K562 (cell line): ENCODE data around the gene DCUN1D2. TPM values are rescaled to one million over a fixed set of nuclear protein-coding genes. Genes with fewer than 3 reads are reported as not detected.

Source experiments
- ATAC-seq: fragments of 200-7000 bp; cut with Tn5 transposase; 3 replicates; pipeline ENCODE4 v1.9.1; 2020; ENCODE audit warnings: moderate library complexity
- BruUV-seq: library from RNA; stranded (reverse); fragments of 400-500 nt; replicated peaks from 2 replicates; lab custom pipeline; 2021; lab: Mats Ljungman, UMichigan
- CTCF ChIA-PET: fragments of 300-600 bp; formaldehyde crosslinking; extraction: SDS; loops from one replicate; lab custom pipeline; 2021; ENCODE audit warnings: low intra/inter-chr PET ratio; lab: Yijun Ruan, JAX
- POLR2A ChIA-PET: fragments of 300-600, 350-650 bp; sonication (Branson Sonifier 250); formaldehyde crosslinking; extraction: SDS; loops from one replicate; lab custom pipeline; 2021; ENCODE audit warnings: antibody characterized with exemption, inconsistent platforms; lab: Yijun Ruan, JAX
- DNase-seq, 4 experiments: peaks; one replicate each; pipeline versions ENCODE4 v3.0.0 to v3.0.0-alpha.2; 2011 to 2018; ENCODE audit warnings: low spot score in 3 of 4, mixed read lengths in 3 of 4; ENCODE audit errors: extremely low read depth in 1 of 4
- FAIRE-seq: peaks from 2 replicates; lab custom pipeline; 2011; peaks lifted over from hg19 to GRCh38; lab: Jason Lieb, UNC
- H2AFZ ChIP-seq: 2 replicates; pipeline ENCODE4 v1.6.0; 2011; ENCODE audit warnings: low read depth, low read length, control low read depth, inconsistent platforms
- H3K27ac ChIP-seq: fragments of 200-600 bp; 3 replicates; pipeline ENCODE4 v1.8.0; 2011; ENCODE audit warnings: low read depth, mild to moderate bottlenecking, control low read depth, inconsistent platforms, low read length, moderate library complexity, mixed read lengths; ENCODE audit errors: extremely low read depth
- H3K27me3 ChIP-seq, 2 experiments: fragments of 300-600 bp in 1 of 2; 2 replicates in 1 of 2; 3 replicates in 1 of 2; pipeline versions ENCODE4 v1.6.0 to v1.8.0; 2011; ENCODE audit warnings: inconsistent platforms in 2 of 2, low read length in 2 of 2, mild to moderate bottlenecking in 1 of 2, mixed read lengths in 1 of 2, moderate library complexity in 1 of 2; ENCODE audit not compliant: control insufficient read depth in 2 of 2, insufficient read depth in 2 of 2
- H3K36me3 ChIP-seq: fragments of 300-600 bp; 3 replicates; pipeline ENCODE4 v1.8.0; 2011; ENCODE audit warnings: mild to moderate bottlenecking, low read length, inconsistent platforms; ENCODE audit not compliant: control insufficient read depth, insufficient read depth
- H3K4me1 ChIP-seq, 2 experiments: fragments of 200-600 bp in 1 of 2; replicated peaks in 1 of 2; 2 replicates in 1 of 2; 3 replicates in 1 of 2; pipeline versions ENCODE4 v1.5.1 to v1.8.0; 2011; ENCODE audit warnings: inconsistent platforms in 2 of 2, low read length in 2 of 2, mild to moderate bottlenecking in 1 of 2, mixed read lengths in 1 of 2, moderate library complexity in 1 of 2; ENCODE audit not compliant: control insufficient read depth in 2 of 2, insufficient read depth in 2 of 2
- H3K4me2 ChIP-seq: 2 replicates; pipeline ENCODE4 v1.6.1; 2011; ENCODE audit warnings: low read length, control low read depth, inconsistent platforms, mixed read lengths; ENCODE audit not compliant: insufficient read depth
- H3K4me3 ChIP-seq: fragments of 200-600 bp; sonication (generic), shearing (Covaris generic); 2 replicates; pipeline ENCODE4 v1.5.1; 2016; ENCODE audit warnings: control low read depth, inconsistent platforms
- H3K79me2 ChIP-seq: fragments of 200-600 bp; 3 replicates; pipeline ENCODE4 v1.8.0; 2011; ENCODE audit warnings: low read length, inconsistent platforms; ENCODE audit not compliant: control insufficient read depth, insufficient read depth
- H3K9ac ChIP-seq, 2 experiments: 2 replicates each; pipeline versions ENCODE4 v1.6.0 to v1.6.1; 2011; ENCODE audit warnings: low read depth in 2 of 2, low read length in 2 of 2, control low read depth in 1 of 2, inconsistent platforms in 1 of 2, mild to moderate bottlenecking in 1 of 2, mixed read lengths in 1 of 2; ENCODE audit not compliant: insufficient read depth in 1 of 2
- H3K9me1 ChIP-seq: one replicate; pipeline ENCODE4 v1.6.0; 2011; ENCODE audit warnings: inconsistent platforms, mild to moderate bottlenecking, low read length, moderate library complexity; ENCODE audit not compliant: control insufficient read depth, insufficient read depth
- H3K9me3 ChIP-seq: replicated peaks from 2 replicates; pipeline ENCODE4 v1.5.1; 2011; ENCODE audit warnings: low read depth, low read length, inconsistent platforms; ENCODE audit not compliant: control insufficient read depth, insufficient read depth
- H4K20me1 ChIP-seq: replicated peaks from 2 replicates; pipeline ENCODE4 v1.6.1; 2011; ENCODE audit warnings: low read length, inconsistent platforms, mixed read lengths; ENCODE audit not compliant: control insufficient read depth, insufficient read depth
- CTBP1 ChIP-seq: fragments of 450-650 bp; IDR thresholded peaks from 2 replicates; pipeline ENCODE4 v1.6.1; 2016; ENCODE audit warnings: borderline replicate concordance
- EHMT2 ChIP-seq: fragments of 450-650 bp; IDR thresholded peaks from 2 replicates; pipeline ENCODE4 v1.6.1; 2018; ENCODE audit warnings: antibody characterized with exemption
- ERF ChIP-seq: fragments of 450-650 bp; formaldehyde crosslinking; IDR thresholded peaks from 2 replicates; pipeline ENCODE4 v1.4.0; 2020; ENCODE audit warnings: mild to moderate bottlenecking, mixed read lengths
- JUN ChIP-seq, 2 experiments: sonication (generic) in 1 of 2; formaldehyde crosslinking in 1 of 2; IDR thresholded peaks; 2 replicates each; pipeline versions ENCODE4 v1.6.1 to v1.8.0; 2012 to 2022; ENCODE audit warnings: borderline replicate concordance in 2 of 2, mild to moderate bottlenecking in 2 of 2, improper control_type of control experiment in 1 of 2, low read depth in 1 of 2, low read length in 1 of 2, missing genetic modification reagents in 1 of 2
- NR2C1 ChIP-seq, 2 experiments: fragments of 450-650 bp; IDR thresholded peaks; 2 replicates each; pipeline ENCODE4 v1.6.1; 2017; ENCODE audit warnings: mild to moderate bottlenecking in 2 of 2, antibody characterized with exemption in 1 of 2, inconsistent platforms in 1 of 2, missing compliant biosample characterization in 1 of 2, missing genetic modification characterization in 1 of 2
- NR2C2 ChIP-seq, 2 experiments: fragments of 200-800 bp in 1 of 2; sonication (Bioruptor generic) in 1 of 2; sonication (generic) in 1 of 2; formaldehyde crosslinking in 1 of 2; IDR thresholded peaks; 2 replicates each; pipeline versions ENCODE4 v1.6.1 to v1.8.0; 2016 to 2022; ENCODE audit warnings: mild to moderate bottlenecking in 1 of 2, missing compliant biosample characterization in 1 of 2, missing genetic modification characterization in 1 of 2, missing genetic modification reagents in 1 of 2
- RERE ChIP-seq: sonication (generic); formaldehyde crosslinking; IDR thresholded peaks from 2 replicates; pipeline ENCODE4 v1.8.0; 2023; ENCODE audit warnings: missing genetic modification reagents, mild to moderate bottlenecking, borderline replicate concordance
- TAF15 ChIP-seq: fragments of 200-400 bp; formaldehyde crosslinking; IDR thresholded peaks from 2 replicates; pipeline ENCODE4 v1.6.1; 2017; ENCODE audit warnings: mild to moderate bottlenecking, low read depth, low read length, moderate library complexity
- ZNF134 ChIP-seq: fragments of 250-450 bp; sonication (Bioruptor Pico); conservative IDR thresholded peaks from 2 replicates; pipeline ENCODE4 v1.4.0; 2020
- ZNF280A ChIP-seq: fragments of 450-650 bp; IDR thresholded peaks from 2 replicates; pipeline ENCODE4 v1.6.1; 2018; ENCODE audit warnings: mild to moderate bottlenecking, low read depth; ENCODE audit not compliant: partially characterized antibody
- WGBS: fragments of 100-300 bp; shearing (Covaris generic); methylation state at CpG from one replicate; pipeline ENCODE4 v1.1.6; 2016; ENCODE audit warnings: low coverage, mixed read lengths; ENCODE audit not compliant: insufficient coverage; ENCODE audit errors: missing lambda C conversion rate; 5-methylcytosine and 5-hydroxymethylcytosine counted together
- in situ Hi-C: fragments of 300-500 bp; cut with MboI; formaldehyde crosslinking; loops from 4 replicates; pipeline ENCODE4 v1.15.0; 2018; ENCODE audit warnings: inconsistent platforms, mixed read lengths
- intact Hi-C: fragments of 100-400 bp; cut with micrococcal nuclease; formaldehyde crosslinking; loops from 2 replicates; pipeline ENCODE4 v1.14.2; 2022
- polyA plus RNA-seq, 8 experiments: library from polyadenylated mRNA; depleted of rRNA in 4 of 8; stranded (reverse) in 5 of 8; unstranded in 3 of 8; fragments of >200 nt; fragmentation: Nextera tagmentation in 2 of 8; fragmentation: Illumina TruSeq in 1 of 8; extraction: Ambion mirVana in 2 of 8; extraction: Trizol in 1 of 8; gene quantifications; 2 replicates each; pipeline versions ENCODE4 v1.2.1 to v1.2.3, GENCODE V29; 2011 to 2014; ENCODE audit warnings: inconsistent platforms in 1 of 8, missing spikeins in 1 of 8
- total RNA-seq, 7 experiments: library from RNA; depleted of rRNA in 6 of 7; stranded (reverse); fragments of >200 nt in 6 of 7; fragmentation: Illumina TruSeq in 2 of 7; extraction: Trizol in 2 of 7; gene quantifications; 2 replicates each; pipeline versions ENCODE4 v1.2.1 to v1.2.3, GENCODE V29; 2011 to 2021; ENCODE audit warnings: low replicate concordance in 1 of 7

DCUN1D2 gene
- total and polyA plus RNA-seq, 9 of the 15 experiments (the other 6 are each of a cell fraction or from before 2014, with no cell fraction given) = 2.1 to 16.8 (median 11.1) TPM

- TF ChIP-seq RERE (CRISPR knock-in tag) = no peak
- no peak for TF ChIP-seq EHMT2
- TF ChIP-seq CTBP1 = no peak
- TF ChIP-seq TAF15 = no peak
- no peak for TF ChIP-seq NR2C1 (IDR thresholded peaks at IDR 0.05)
- TF ChIP-seq NR2C1 (tag; IDR thresholded peaks at IDR 0.05) = no peak
These were observed 20.4 kb upstream of the DCUN1D2 start (continued) for GRCh38 chr13:113510871-113511270.

GRCh38 chr13:113509989-113510388 is 19.5 kb upstream of the DCUN1D2 start:
- intact Hi-C loops = no loop called here
- CTCF ChIA-PET = no interaction called here
- no TSS peak for BruUV-seq
- Histone ChIP-seq H3K27ac (no peak overlapping the region), H3K79me2 (peaks cover 9% of the 10 kb centered on the region; the same call in 2 of the 3 replicates), H3K9me3 (no peaks in the 10 kb centered on the region), H4K20me1 (no peaks in the 10 kb centered on the region), H3K4me1 (peaks cover 14 to 32% of the 10 kb centered on the region in 2 experiments; a peak in 4 of 5 replicates), H3K4me2 (no peak overlapping the region), H3K9me1 (peaks cover 3% of the 10 kb centered on the region), H3K9ac (no peak overlapping the region), H2AFZ (no peak overlapping the region), H3K27me3 (no peaks in the 10 kb centered on the region), H3K4me3 (no peak overlapping the region), H3K36me3 (peaks cover 37% of the 10 kb centered on the region; the same call in 2 of the 3 replicates)
- 80% methylated on average over 10 of the region's 10 CpGs for WGBS
- POLR2A ChIA-PET = no interaction called here
- ATAC-seq = no peak
- no peak for DNase-seq
- in situ Hi-C loops = no loop called here
- FAIRE-seq = no peak
- no peak for TF ChIP-seq ZNF280A
- TF ChIP-seq ERF (CRISPR knock-in tag) = no peak
- no peak for TF ChIP-seq JUN (IDR thresholded peaks at IDR 0.05; ENCODE audit: borderline replicate concordance, low read depth, low read length)
- no peak for TF ChIP-seq JUN (CRISPR knock-in tag; IDR thresholded peaks at IDR 0.05; ENCODE audit: borderline replicate concordance)
- no peak for TF ChIP-seq ZNF134
- TF ChIP-seq NR2C2 (CRISPR knock-in tag; IDR thresholded peaks at IDR 0.05) = no peak
- TF ChIP-seq NR2C2 (tag; IDR thresholded peaks at IDR 0.05) = no peak
